Caco-2 (cell line): ENCODE data around the gene FBXL15. TPM values are rescaled to one million over a fixed set of nuclear protein-coding genes. Genes with fewer than 3 reads are reported as not detected.
A peak's percentile ranks its signal among the peaks of the same experiment; 100 is the strongest.

Experiments
- BruUV-seq: library from RNA; stranded (reverse); fragments of 400-500 nt; replicated peaks from 2 replicates; lab custom pipeline; 2021; lab: Mats Ljungman, UMichigan
- CTCF ChIA-PET: fragments of 300-600 bp; sonication (Branson Sonifier 250); formaldehyde crosslinking; loops from one replicate; lab custom pipeline; 2022; ENCODE audit warnings: antibody characterized with exemption; lab: Charles Lee
- POLR2A ChIA-PET: fragments of 300-600 bp; sonication (Branson Sonifier 250); formaldehyde crosslinking; loops from one replicate; lab custom pipeline; 2022; ENCODE audit warnings: antibody characterized with exemption; lab: Charles Lee
- DNase-seq, 2 experiments: peaks; one replicate each; pipeline versions ENCODE4 v3.0.0 to v3.0.0-alpha.2; 2020 to 2022
- H3K27me3 ChIP-seq: replicated peaks from 2 replicates; pipeline ENCODE4 v1.6.0; 2011; ENCODE audit warnings: low read length; ENCODE audit not compliant: control insufficient read depth, insufficient read depth
- H3K36me3 ChIP-seq: 2 replicates; pipeline ENCODE4 v1.5.1; 2011; ENCODE audit warnings: low read length; ENCODE audit not compliant: control insufficient read depth, insufficient read depth
- H3K4me1 ChIP-seq: fragments of 250-450 bp; sonication (Bioruptor Pico); 2 replicates; pipeline ENCODE4 v1.5.1; 2020; ENCODE audit warnings: mild to moderate bottlenecking
- H3K4me3 ChIP-seq: 2 replicates; pipeline ENCODE4 v1.5.1; 2011; ENCODE audit warnings: low read depth, mild to moderate bottlenecking, control low read depth, low read length
- H3K9me3 ChIP-seq: fragments of 250-450 bp; sonication (Bioruptor Pico); 2 replicates; pipeline ENCODE4 v1.5.1; 2020; ENCODE audit warnings: mild to moderate bottlenecking, moderate library complexity
- H3K27ac Mint-ChIP-seq: one replicate; pipeline ENCODE4 v1.8.0; 2022; ENCODE audit warnings: mixed read lengths; ENCODE audit not compliant: unreplicated experiment
- H3K27me3 Mint-ChIP-seq: one replicate; pipeline ENCODE4 v1.8.0; 2022; ENCODE audit warnings: mixed read lengths; ENCODE audit not compliant: insufficient read depth, unreplicated experiment
- H3K36me3 Mint-ChIP-seq: one replicate; pipeline ENCODE4 v1.8.0; 2022; ENCODE audit warnings: mild to moderate bottlenecking, mixed read lengths; ENCODE audit not compliant: insufficient read depth, unreplicated experiment
- H3K4me1 Mint-ChIP-seq: one replicate; pipeline ENCODE4 v1.8.0; 2022; ENCODE audit warnings: low read depth, mixed read lengths; ENCODE audit not compliant: unreplicated experiment
- H3K4me3 Mint-ChIP-seq: one replicate; pipeline ENCODE4 v1.8.0; 2022; ENCODE audit warnings: mild to moderate bottlenecking, moderate library complexity, mixed read lengths; ENCODE audit not compliant: unreplicated experiment
- H3K9me3 Mint-ChIP-seq: one replicate; pipeline ENCODE4 v1.8.0; 2022; ENCODE audit warnings: mixed read lengths; ENCODE audit not compliant: unreplicated experiment
- intact Hi-C: fragments of 100-400 bp; cut with micrococcal nuclease; formaldehyde crosslinking; loops from one replicate; pipeline ENCODE4 v1.10.0; 2022; ENCODE audit not compliant: unreplicated experiment
- total RNA-seq: library from RNA; stranded (reverse); gene quantifications from 2 replicates; pipeline ENCODE4 v1.2.3, GENCODE V29; 2022
- TF ChIP-seq, protein P1 (sequence below), 2 experiments: fragments of 200-600 bp in 1 of 2; IDR thresholded peaks; 1 replicate in 1 of 2; 2 replicates in 1 of 2; pipeline versions ENCODE4 v1.5.1 to v1.8.0; 2011 to 2022; ENCODE audit warnings: antibody characterized with exemption in 1 of 2, control low read depth in 1 of 2, inconsistent platforms in 1 of 2, low read depth in 1 of 2, low read length in 1 of 2, mild to moderate bottlenecking in 1 of 2, moderate library complexity in 1 of 2; ENCODE audit not compliant: insufficient read depth in 1 of 2, severe bottlenecking in 1 of 2, unreplicated experiment in 1 of 2

The FBXL15 gene
- total RNA-seq, 1 experiment from 2014 or later = 7.9 TPM

DNA sequence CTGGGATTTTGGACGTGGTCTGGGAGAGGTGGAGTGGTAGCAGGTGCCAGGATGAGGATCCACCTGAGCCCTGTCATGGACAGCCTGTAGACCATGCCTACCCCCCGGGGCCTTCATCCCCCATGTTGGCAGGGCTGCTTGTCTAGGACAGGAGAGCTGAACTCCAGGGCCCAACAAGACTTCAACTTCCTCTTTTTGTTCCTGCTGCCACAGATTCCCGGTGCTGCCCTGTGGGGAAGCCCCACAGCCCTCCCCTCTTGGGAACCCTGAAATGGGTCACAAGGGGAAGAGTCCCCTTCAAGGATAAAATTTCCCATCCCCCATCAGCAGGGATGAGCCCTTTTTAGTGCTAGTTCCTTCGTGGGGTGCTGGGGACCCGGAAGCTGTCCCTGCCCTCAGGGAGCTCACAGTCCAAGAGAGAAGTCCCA is 13.0 kb downstream of the FBXL15 start:
- POLR2A ChIA-PET = no interaction called here
- DNase-seq = no peak
- Histone ChIP-seq H3K27me3 (no peaks in the 10 kb centered on the region), H3K36me3 (no peaks in the 10 kb centered on the region), H3K4me3 (no peak overlapping the region), H3K9me3 (no peaks in the 10 kb centered on the region), H3K4me1 (peaks cover 11% of the 10 kb centered on the region)
- Mint-ChIP-seq H3K27ac (peak overlapping the region; percentile 65), H3K27me3 (no peaks in the 10 kb centered on the region), H3K36me3 (no peaks in the 10 kb centered on the region), H3K4me1 (peaks cover 32% of the 10 kb centered on the region), H3K9me3 (no peaks in the 10 kb centered on the region), H3K4me3 (peak overlapping the region; percentile 73)
- TF ChIP-seq, protein P1, sequence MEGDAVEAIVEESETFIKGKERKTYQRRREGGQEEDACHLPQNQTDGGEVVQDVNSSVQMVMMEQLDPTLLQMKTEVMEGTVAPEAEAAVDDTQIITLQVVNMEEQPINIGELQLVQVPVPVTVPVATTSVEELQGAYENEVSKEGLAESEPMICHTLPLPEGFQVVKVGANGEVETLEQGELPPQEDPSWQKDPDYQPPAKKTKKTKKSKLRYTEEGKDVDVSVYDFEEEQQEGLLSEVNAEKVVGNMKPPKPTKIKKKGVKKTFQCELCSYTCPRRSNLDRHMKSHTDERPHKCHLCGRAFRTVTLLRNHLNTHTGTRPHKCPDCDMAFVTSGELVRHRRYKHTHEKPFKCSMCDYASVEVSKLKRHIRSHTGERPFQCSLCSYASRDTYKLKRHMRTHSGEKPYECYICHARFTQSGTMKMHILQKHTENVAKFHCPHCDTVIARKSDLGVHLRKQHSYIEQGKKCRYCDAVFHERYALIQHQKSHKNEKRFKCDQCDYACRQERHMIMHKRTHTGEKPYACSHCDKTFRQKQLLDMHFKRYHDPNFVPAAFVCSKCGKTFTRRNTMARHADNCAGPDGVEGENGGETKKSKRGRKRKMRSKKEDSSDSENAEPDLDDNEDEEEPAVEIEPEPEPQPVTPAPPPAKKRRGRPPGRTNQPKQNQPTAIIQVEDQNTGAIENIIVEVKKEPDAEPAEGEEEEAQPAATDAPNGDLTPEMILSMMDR (IDR thresholded peaks at IDR 0.05; ENCODE audit: insufficient read depth in 1 of 2, low read depth in 1 of 2, low read length in 1 of 2, severe bottlenecking in 1 of 2, unreplicated experiment in 1 of 2) = no peak
- intact Hi-C loops = loop anchor here (2.0 kb wide), 1 partner anchor 69 kb away; the partner anchor contains the start of genes ACTR1A and SUFU
- no TSS peak for BruUV-seq
- CTCF ChIA-PET = interaction anchor here (2.2 kb wide), 1 partner anchor 12 kb away, joined by 37 read pairs; the partner anchor contains the start of gene FBXL15

DNA sequence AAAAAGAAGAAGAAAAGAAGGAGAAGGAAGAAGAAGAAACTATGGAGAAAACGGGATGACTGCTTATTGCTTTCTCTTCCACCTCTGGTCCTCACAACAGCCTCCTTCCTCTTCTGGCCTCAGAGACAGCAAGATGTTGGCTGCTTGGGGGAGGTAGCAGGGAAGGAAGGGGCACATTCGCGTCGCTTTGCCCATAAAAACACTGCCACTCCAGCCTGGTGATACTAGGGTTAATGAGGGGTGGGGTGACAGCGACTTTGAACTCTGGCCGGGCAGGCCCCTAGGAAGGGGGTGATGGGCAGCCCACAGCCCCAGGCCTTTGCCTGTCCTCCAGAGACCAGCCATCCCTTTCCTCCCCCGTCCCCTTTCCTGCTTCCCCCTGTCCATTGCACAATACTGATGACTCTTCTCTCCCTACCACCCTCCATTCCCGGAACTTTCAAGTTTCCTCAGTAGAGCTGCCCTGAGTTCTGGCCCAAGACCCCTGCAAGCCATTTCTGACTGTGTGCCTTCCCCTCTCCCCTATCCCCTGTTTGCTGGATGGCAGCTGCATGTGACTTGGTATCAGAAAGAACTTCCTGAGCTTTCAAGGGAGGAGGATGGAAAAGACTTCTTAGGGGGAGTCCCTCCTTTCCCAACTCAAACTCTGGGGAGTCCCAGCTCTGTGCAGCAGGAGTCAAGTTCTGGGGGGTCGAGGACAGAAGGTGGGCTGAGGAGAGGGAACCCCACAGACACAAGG is 13.9 kb downstream of the FBXL15 start:
- no peaks in the 10 kb centered on the region for H3K9me3 ChIP-seq
- Mint-ChIP-seq H3K4me3 (peak overlapping the region; percentile 25), H3K27ac (peak overlapping the region; percentile 61), H3K9me3 (no peaks in the 10 kb centered on the region), H3K27me3 (no peaks in the 10 kb centered on the region), H3K36me3 (no peaks in the 10 kb centered on the region), H3K4me1 (peaks cover 32% of the 10 kb centered on the region)
- ChIA-PET POLR2A (interaction anchor here (0.9 kb wide), 1 partner anchor 16 kb away, joined by 5 read pairs; the partner anchor contains the start of gene C10orf95), CTCF (interaction anchor here (0.6 to 1.1 kb wide), 4 partner anchors 11 to 180 kb away, joined by 3 to 7 read pairs (median 4); no protein-coding TSS in a partner anchor)
- peaks cover 11% of the 10 kb centered on the region for H3K4me1 ChIP-seq
- TF ChIP-seq, protein P1 (IDR thresholded peaks at IDR 0.05; ENCODE audit: insufficient read depth in 1 of 2, low read depth in 1 of 2, low read length in 1 of 2, severe bottlenecking in 1 of 2, unreplicated experiment in 1 of 2) = no peak
- intact Hi-C loops = no loop called here
- H3K4me3 ChIP-seq = no peak overlapping the region
- no peaks in the 10 kb centered on the region for H3K36me3 ChIP-seq
- peak; percentile 73 to 76 for DNase-seq
- no peaks in the 10 kb centered on the region for H3K27me3 ChIP-seq
- no TSS peak for BruUV-seq

DNA sequence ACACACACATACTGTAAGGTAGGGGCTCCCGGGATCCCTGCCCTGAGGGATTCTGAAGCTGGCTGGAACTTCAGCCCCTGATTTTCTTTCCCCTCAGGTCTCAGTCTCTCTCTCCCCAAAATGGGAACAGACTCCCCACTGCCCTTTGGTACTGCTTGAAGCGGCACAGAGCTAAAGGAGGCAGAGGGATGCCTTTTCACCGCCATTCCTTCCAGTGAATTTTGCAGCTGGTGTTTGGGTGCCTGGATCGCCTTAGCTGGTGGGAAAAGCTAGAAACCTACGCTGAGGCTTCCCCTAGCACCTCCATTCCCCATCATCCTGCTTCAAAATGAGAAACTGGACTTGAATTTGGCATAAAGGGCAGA is 14.5 kb downstream of the FBXL15 start:
- BruUV-seq = no TSS peak
- DNase-seq = no peak

More for the DNA sequence above, 14.5 kb downstream of the FBXL15 start:
- H3K9me3 Mint-ChIP-seq = no peaks in the 10 kb centered on the region
- H3K36me3 Mint-ChIP-seq = no peaks in the 10 kb centered on the region
- H3K27me3 Mint-ChIP-seq = no peaks in the 10 kb centered on the region
- H3K27me3 ChIP-seq = no peaks in the 10 kb centered on the region
- ChIA-PET CTCF (interaction anchor here (0.6 to 1.1 kb wide), 4 partner anchors 12 to 179 kb away, joined by 3 to 7 read pairs (median 4); no protein-coding TSS in a partner anchor), POLR2A (interaction anchor here (0.9 kb wide), 1 partner anchor 15 kb away, joined by 5 read pairs; the partner anchor contains the start of gene C10orf95)
- intact Hi-C loops = no loop called here
- H3K36me3 ChIP-seq = no peaks in the 10 kb centered on the region
- H3K9me3 ChIP-seq = no peaks in the 10 kb centered on the region
- peaks cover 11% of the 10 kb centered on the region for H3K4me1 ChIP-seq
- peak overlapping the region; percentile 61 for H3K27ac Mint-ChIP-seq
- H3K4me3 ChIP-seq = no peak overlapping the region
- H3K4me3 Mint-ChIP-seq = peak overlapping the region; percentile 30
- H3K4me1 Mint-ChIP-seq = peaks cover 32% of the 10 kb centered on the region
- TF ChIP-seq, protein P1 (IDR thresholded peaks at IDR 0.05; ENCODE audit: insufficient read depth in 1 of 2, low read depth in 1 of 2, low read length in 1 of 2, severe bottlenecking in 1 of 2, unreplicated experiment in 1 of 2) = no peak
